GM15510 (cell line): ENCODE results near the gene RAB31.

Experiments used
- POLR2A ChIP-seq: IDR thresholded peaks from 3 replicates; pipeline ENCODE4 v1.6.1; 2011; ENCODE audit warnings: borderline replicate concordance; ENCODE audit not compliant: insufficient read length; ENCODE audit errors: extremely low read depth

RAB31 gene

GRCh38 chr18:9792565-9793245, 84.6 kb downstream of the RAB31 start:
- TF ChIP-seq POLR2A, result no peak

GRCh38 chr18:9796011-9796410, 87.9 kb downstream of the RAB31 start:
- TF ChIP-seq POLR2A, result no peak

GRCh38 chr18:9796935-9797549, 88.9 kb downstream of the RAB31 start:
- TF ChIP-seq POLR2A, result no peak

- TF ChIP-seq POLR2A, result no peak
These were observed 94.3 kb downstream of the RAB31 start for GRCh38 chr18:9802175-9803062.

GRCh38 chr18:9803063-9803697, 95.1 kb downstream of the RAB31 start:
- TF ChIP-seq POLR2A, result no peak

GRCh38 chr18:9803698-9804516, 95.8 kb downstream of the RAB31 start:
- TF ChIP-seq POLR2A, result no peak

- no peak for TF ChIP-seq POLR2A
These were observed 96.5 kb downstream of the RAB31 start for GRCh38 chr18:9804517-9805104.

GRCh38 chr18:9806905-9807304, 98.8 kb downstream of the RAB31 start:
- no peak for TF ChIP-seq POLR2A

- TF ChIP-seq POLR2A, result no peak
These were observed 100.5 kb downstream of the RAB31 start for GRCh38 chr18:9808295-9809241.

GRCh38 chr18:9809697-9810096, 101.6 kb downstream of the RAB31 start:
- no peak for TF ChIP-seq POLR2A

- no peak for TF ChIP-seq POLR2A
These were observed 102.2 kb downstream of the RAB31 start for GRCh38 chr18:9810299-9810698.

- TF ChIP-seq POLR2A, result no peak
These were observed 103.0 kb downstream of the RAB31 start for GRCh38 chr18:9810994-9811705.
